ENCODE results near the gene FBH1.
"Not testable (repeated sequence)": the region's sequence is repeated elsewhere in the genome, so short reads cannot be mapped to it uniquely, and the experiment has no call there.

FBH1 gene

GRCh38 chr10:5961405-5962100, 71.5 kb downstream of the FBH1 start:
- Histone ChIP-seq H3K27me3 (ENCODE audit: control insufficient read depth in 1 of 2, insufficient read depth in 1 of 2, low read length in 2 of 2) (peaks cover 0 to under 1% of the 10 kb centered on the region in 2 experiments), H2BK12ac (ENCODE audit: low read length in 2 of 2) (no peak overlapping the region), H3K4me3 (ENCODE audit: insufficient read depth in 1 of 2, low read depth in 1 of 2, low read length in 2 of 2) (no peak overlapping the region), H4K91ac (ENCODE audit: low read length) (no peak overlapping the region), H3K4ac (ENCODE audit: low read depth in 1 of 2, low read length in 2 of 2) (no peak overlapping the region), H4K8ac (ENCODE audit: low read length) (no peak overlapping the region), H3K4me2 (ENCODE audit: low read length, poor library complexity, severe bottlenecking) (no peak overlapping the region), H3K27ac (ENCODE audit: low read length, poor library complexity, severe bottlenecking) (no peak overlapping the region), H2AK5ac (ENCODE audit: low read length, severe bottlenecking) (no peak overlapping the region), H3K9me3 (ENCODE audit: control insufficient read depth, low read length) (no peaks in the 10 kb centered on the region), H2BK15ac (ENCODE audit: low read depth, poor library complexity, severe bottlenecking) (no peak overlapping the region), H3K14ac (ENCODE audit: low read length in 2 of 2) (no peak overlapping the region), H3K4me1 (ENCODE audit: control insufficient read depth, insufficient read depth, low read depth, low read length) (peaks cover 10% of the 10 kb centered on the region), H3K36me3 (ENCODE audit: control insufficient read depth in 1 of 2, insufficient read depth in 2 of 2, low read depth in 1 of 2, low read length in 2 of 2) (peaks cover 0 to 3% of the 10 kb centered on the region in 2 experiments), H3K9ac (ENCODE audit: low read length) (no peak overlapping the region), H2BK5ac (ENCODE audit: low read depth, low read length, poor library complexity, severe bottlenecking) (no peak overlapping the region), H2AFZ (ENCODE audit: low read depth, low read length) (no peak overlapping the region), H3K23ac (ENCODE audit: low read length in 2 of 2) (no peak overlapping the region), H3K79me1 (replicated peaks; ENCODE audit: low read length, poor library complexity, severe bottlenecking) (no peaks in the 10 kb centered on the region), H2BK120ac (ENCODE audit: low read depth, low read length) (no peak overlapping the region), H3K18ac (ENCODE audit: low read depth in 1 of 2, low read length in 2 of 2) (no peak overlapping the region)
- WGBS = 93% methylated on average over 28 of the region's 29 CpGs
- no peak for DNase-seq

- not testable (repeated sequence) for H3K36me3 ChIP-seq (ENCODE audit: control insufficient read depth in 1 of 2, insufficient read depth in 2 of 2, low read depth in 1 of 2, low read length in 2 of 2); DNase-seq; H4K8ac ChIP-seq (ENCODE audit: low read length); H2BK5ac ChIP-seq (ENCODE audit: low read depth, low read length, poor library complexity, severe bottlenecking); H3K9me3 ChIP-seq (ENCODE audit: control insufficient read depth, low read length); H3K18ac ChIP-seq (ENCODE audit: low read depth in 1 of 2, low read length in 2 of 2); H2AFZ ChIP-seq (ENCODE audit: low read depth, low read length); H4K91ac ChIP-seq (ENCODE audit: low read length); H2BK12ac ChIP-seq (ENCODE audit: low read length in 2 of 2); H3K27me3 ChIP-seq (ENCODE audit: control insufficient read depth in 1 of 2, insufficient read depth in 1 of 2, low read length in 2 of 2); H3K4me3 ChIP-seq (ENCODE audit: insufficient read depth in 1 of 2, low read depth in 1 of 2, low read length in 2 of 2); H3K4me2 ChIP-seq (ENCODE audit: low read length, poor library complexity, severe bottlenecking); H3K27ac ChIP-seq (ENCODE audit: low read length, poor library complexity, severe bottlenecking); H3K79me1 ChIP-seq (replicated peaks; ENCODE audit: low read length, poor library complexity, severe bottlenecking); H3K14ac ChIP-seq (ENCODE audit: low read length in 2 of 2); H3K4ac ChIP-seq (ENCODE audit: low read depth in 1 of 2, low read length in 2 of 2); H2BK120ac ChIP-seq (ENCODE audit: low read depth, low read length); H2BK15ac ChIP-seq (ENCODE audit: low read depth, poor library complexity, severe bottlenecking); H2AK5ac ChIP-seq (ENCODE audit: low read length, severe bottlenecking); H3K9ac ChIP-seq (ENCODE audit: low read length); H3K23ac ChIP-seq (ENCODE audit: low read length in 2 of 2)
- WGBS = 94% methylated on average over 8 of the region's 10 CpGs
- H3K4me1 ChIP-seq (ENCODE audit: control insufficient read depth, insufficient read depth, low read depth, low read length) = peaks cover 10% of the 10 kb centered on the region
Observed at GRCh38 chr10:5962358-5962940, 72.4 kb downstream of the FBH1 start.

GRCh38 chr10:5963071-5963470, 73.0 kb downstream of the FBH1 start:
- H3K23ac ChIP-seq (ENCODE audit: low read length in 2 of 2) = no peak overlapping the region
- 84% methylated on average over 7 of the region's 7 CpGs for WGBS
- H4K91ac ChIP-seq (ENCODE audit: low read length) = no peak overlapping the region
- H3K14ac ChIP-seq (ENCODE audit: low read length in 2 of 2) = no peak overlapping the region
- DNase-seq = no peak
- H4K8ac ChIP-seq (ENCODE audit: low read length) = no peak overlapping the region
- no peak overlapping the region for H2BK15ac ChIP-seq (ENCODE audit: low read depth, poor library complexity, severe bottlenecking)
- H3K4me2 ChIP-seq (ENCODE audit: low read length, poor library complexity, severe bottlenecking) = no peak overlapping the region
- H3K36me3 ChIP-seq (ENCODE audit: control insufficient read depth in 1 of 2, insufficient read depth in 2 of 2, low read depth in 1 of 2, low read length in 2 of 2) = peaks cover 0 to 3% of the 10 kb centered on the region in 2 experiments
- H3K4ac ChIP-seq (ENCODE audit: low read depth in 1 of 2, low read length in 2 of 2) = no peak overlapping the region
- no peaks in the 10 kb centered on the region for H3K9me3 ChIP-seq (ENCODE audit: control insufficient read depth, low read length)
- no peak overlapping the region for H3K18ac ChIP-seq (ENCODE audit: low read depth in 1 of 2, low read length in 2 of 2)
- no peaks in the 10 kb centered on the region for H3K79me1 ChIP-seq (replicated peaks; ENCODE audit: low read length, poor library complexity, severe bottlenecking)
- H2BK12ac ChIP-seq (ENCODE audit: low read length in 2 of 2) = no peak overlapping the region
- H3K27me3 ChIP-seq (ENCODE audit: control insufficient read depth in 1 of 2, insufficient read depth in 1 of 2, low read length in 2 of 2) = no peaks in the 10 kb centered on the region
- H2BK120ac ChIP-seq (ENCODE audit: low read depth, low read length) = no peak overlapping the region
- H3K4me1 ChIP-seq (ENCODE audit: control insufficient read depth, insufficient read depth, low read depth, low read length) = peaks cover 10% of the 10 kb centered on the region
- no peak overlapping the region for H2AK5ac ChIP-seq (ENCODE audit: low read length, severe bottlenecking)
- H3K4me3 ChIP-seq (ENCODE audit: insufficient read depth in 1 of 2, low read depth in 1 of 2, low read length in 2 of 2) = no peak overlapping the region
- no peak overlapping the region for H3K27ac ChIP-seq (ENCODE audit: low read length, poor library complexity, severe bottlenecking)
- H3K9ac ChIP-seq (ENCODE audit: low read length) = no peak overlapping the region
- H2BK5ac ChIP-seq (ENCODE audit: low read depth, low read length, poor library complexity, severe bottlenecking) = no peak overlapping the region
- H2AFZ ChIP-seq (ENCODE audit: low read depth, low read length) = no peak overlapping the region

DNA sequence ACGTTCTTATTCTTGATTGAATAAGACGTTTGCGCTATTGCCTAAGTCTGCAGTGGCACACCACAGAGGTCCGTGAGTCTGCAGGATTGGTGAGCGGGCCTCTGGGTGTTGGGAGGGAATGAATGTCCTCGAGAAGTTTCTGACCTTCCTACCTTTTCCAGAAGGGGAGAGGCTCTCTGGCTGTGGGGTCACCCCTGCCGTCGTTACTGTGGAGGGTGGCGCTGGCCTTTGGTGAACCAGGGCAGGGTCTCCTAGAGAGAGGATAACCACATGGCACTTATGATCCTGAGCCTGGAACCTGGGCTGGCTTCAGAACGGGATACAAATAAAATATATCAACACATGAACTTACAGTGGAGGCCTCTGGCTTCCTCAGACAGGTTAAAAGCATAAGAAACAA, 73.5 kb downstream of the FBH1 start:
- H2AK5ac ChIP-seq (ENCODE audit: low read length, severe bottlenecking) = no peak overlapping the region
- WGBS = 96% methylated on average over 10 of the region's 10 CpGs
- H2BK5ac ChIP-seq (ENCODE audit: low read depth, low read length, poor library complexity, severe bottlenecking) = no peak overlapping the region
- no peaks in the 10 kb centered on the region for H3K27me3 ChIP-seq (ENCODE audit: control insufficient read depth in 1 of 2, insufficient read depth in 1 of 2, low read length in 2 of 2)
- no peak overlapping the region for H3K27ac ChIP-seq (ENCODE audit: low read length, poor library complexity, severe bottlenecking)
- H3K9ac ChIP-seq (ENCODE audit: low read length) = no peak overlapping the region
- H2AFZ ChIP-seq (ENCODE audit: low read depth, low read length) = no peak overlapping the region
- no peaks in the 10 kb centered on the region for H3K9me3 ChIP-seq (ENCODE audit: control insufficient read depth, low read length)
- H3K36me3 ChIP-seq (ENCODE audit: control insufficient read depth in 1 of 2, insufficient read depth in 2 of 2, low read depth in 1 of 2, low read length in 2 of 2) = peaks cover 0 to 3% of the 10 kb centered on the region in 2 experiments
- H3K4ac ChIP-seq (ENCODE audit: low read depth in 1 of 2, low read length in 2 of 2) = no peak overlapping the region
- no peak overlapping the region for H3K4me2 ChIP-seq (ENCODE audit: low read length, poor library complexity, severe bottlenecking)
- no peak overlapping the region for H3K14ac ChIP-seq (ENCODE audit: low read length in 2 of 2)
- H4K8ac ChIP-seq (ENCODE audit: low read length) = no peak overlapping the region
- H3K79me1 ChIP-seq (replicated peaks; ENCODE audit: low read length, poor library complexity, severe bottlenecking) = no peaks in the 10 kb centered on the region
- DNase-seq = no peak
- no peak overlapping the region for H3K23ac ChIP-seq (ENCODE audit: low read length in 2 of 2)
- H2BK120ac ChIP-seq (ENCODE audit: low read depth, low read length) = no peak overlapping the region
- H2BK15ac ChIP-seq (ENCODE audit: low read depth, poor library complexity, severe bottlenecking) = no peak overlapping the region
- H3K4me3 ChIP-seq (ENCODE audit: insufficient read depth in 1 of 2, low read depth in 1 of 2, low read length in 2 of 2) = no peak overlapping the region
- H3K4me1 ChIP-seq (ENCODE audit: control insufficient read depth, insufficient read depth, low read depth, low read length) = peaks cover 10% of the 10 kb centered on the region
- no peak overlapping the region for H4K91ac ChIP-seq (ENCODE audit: low read length)
- H3K18ac ChIP-seq (ENCODE audit: low read depth in 1 of 2, low read length in 2 of 2) = no peak overlapping the region
- no peak overlapping the region for H2BK12ac ChIP-seq (ENCODE audit: low read length in 2 of 2)
